ENCODE measurements around the gene MEIS2.

MEIS2 gene

DNA sequence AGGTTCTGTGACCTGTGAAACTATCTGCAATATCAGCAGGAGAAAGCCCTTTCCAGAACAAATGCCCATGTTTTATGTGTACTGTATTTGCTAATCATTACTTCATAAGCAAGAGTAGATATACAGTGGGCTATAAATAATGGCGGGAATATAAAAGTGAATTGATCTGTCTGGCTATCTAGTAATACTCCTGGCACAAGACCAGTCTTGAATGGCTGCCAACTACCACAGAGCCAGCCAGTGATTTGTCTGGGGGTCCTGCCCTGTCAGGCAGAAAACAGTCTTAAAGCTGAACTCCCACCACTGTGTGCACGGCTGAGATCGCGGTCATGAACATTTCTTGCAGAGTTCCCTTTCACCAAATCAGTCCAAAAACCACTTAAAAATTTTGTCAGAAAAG lies 176.3 kb downstream of the MEIS2 start:
- no peak overlapping the region for H2AFZ ChIP-seq (ENCODE audit: low read depth, low read length)
- DNase-seq (no peak), ATAC-seq (ENCODE audit: insufficient read depth, low read depth) (no peak)
- H3K4me1 ChIP-seq (ENCODE audit: insufficient read depth, low read length) = no peaks in the 10 kb centered on the region
- TF ChIP-seq EZH2 (IDR thresholded peaks at IDR 0.05; ENCODE audit: borderline replicate concordance, low read depth, low read length, severe bottlenecking) (no peak), CTCF (IDR thresholded peaks at IDR 0.05; ENCODE audit: borderline replicate concordance, extremely low read depth, low read length, poor library complexity, severe bottlenecking) (no peak)
- H3K36me3 ChIP-seq (ENCODE audit: insufficient read depth, low read length) = no peaks in the 10 kb centered on the region
- H3K9ac ChIP-seq (ENCODE audit: low read depth, low read length) = no peak overlapping the region
- no peak overlapping the region for H3K4me3 ChIP-seq (ENCODE audit: low read depth in 1 of 2, low read length in 2 of 2)
- H4K20me1 ChIP-seq (ENCODE audit: insufficient read depth, low read length) = no peaks in the 10 kb centered on the region
- no peaks in the 10 kb centered on the region for H3K9me3 ChIP-seq (ENCODE audit: insufficient read depth, low read length, severe bottlenecking)
- no peak overlapping the region for H3K4me2 ChIP-seq (ENCODE audit: insufficient read depth, low read length)
- H3K79me2 ChIP-seq (ENCODE audit: insufficient read depth, low read length) = no peaks in the 10 kb centered on the region
- H3K27me3 ChIP-seq (ENCODE audit: insufficient read depth, low read length, poor library complexity) = no peaks in the 10 kb centered on the region
- H3K27ac ChIP-seq (ENCODE audit: low read length) = no peak overlapping the region

GRCh38 chr15:36921484-36922091 lies 178.8 kb downstream of the MEIS2 start:
- H3K27ac ChIP-seq (ENCODE audit: low read length) = no peak overlapping the region
- no peak overlapping the region for H3K4me3 ChIP-seq (ENCODE audit: low read depth in 1 of 2, low read length in 2 of 2)
- H2AFZ ChIP-seq (ENCODE audit: low read depth, low read length) = no peak overlapping the region
- TF ChIP-seq CTCF (IDR thresholded peaks at IDR 0.05; ENCODE audit: borderline replicate concordance, extremely low read depth, low read length, poor library complexity, severe bottlenecking) = no peak
- no peak for TF ChIP-seq EZH2 (IDR thresholded peaks at IDR 0.05; ENCODE audit: borderline replicate concordance, low read depth, low read length, severe bottlenecking)
- no peak overlapping the region for H3K4me2 ChIP-seq (ENCODE audit: insufficient read depth, low read length)
- no peaks in the 10 kb centered on the region for H3K79me2 ChIP-seq (ENCODE audit: insufficient read depth, low read length)
- H3K4me1 ChIP-seq (ENCODE audit: insufficient read depth, low read length) = no peaks in the 10 kb centered on the region
- no peak overlapping the region for H3K9ac ChIP-seq (ENCODE audit: low read depth, low read length)
- H3K36me3 ChIP-seq (ENCODE audit: insufficient read depth, low read length) = no peaks in the 10 kb centered on the region
- no peaks in the 10 kb centered on the region for H3K27me3 ChIP-seq (ENCODE audit: insufficient read depth, low read length, poor library complexity)
- no peaks in the 10 kb centered on the region for H4K20me1 ChIP-seq (ENCODE audit: insufficient read depth, low read length)
- no peaks in the 10 kb centered on the region for H3K9me3 ChIP-seq (ENCODE audit: insufficient read depth, low read length, severe bottlenecking)
- DNase-seq (no peak), ATAC-seq (ENCODE audit: insufficient read depth, low read depth) (no peak)

DNA sequence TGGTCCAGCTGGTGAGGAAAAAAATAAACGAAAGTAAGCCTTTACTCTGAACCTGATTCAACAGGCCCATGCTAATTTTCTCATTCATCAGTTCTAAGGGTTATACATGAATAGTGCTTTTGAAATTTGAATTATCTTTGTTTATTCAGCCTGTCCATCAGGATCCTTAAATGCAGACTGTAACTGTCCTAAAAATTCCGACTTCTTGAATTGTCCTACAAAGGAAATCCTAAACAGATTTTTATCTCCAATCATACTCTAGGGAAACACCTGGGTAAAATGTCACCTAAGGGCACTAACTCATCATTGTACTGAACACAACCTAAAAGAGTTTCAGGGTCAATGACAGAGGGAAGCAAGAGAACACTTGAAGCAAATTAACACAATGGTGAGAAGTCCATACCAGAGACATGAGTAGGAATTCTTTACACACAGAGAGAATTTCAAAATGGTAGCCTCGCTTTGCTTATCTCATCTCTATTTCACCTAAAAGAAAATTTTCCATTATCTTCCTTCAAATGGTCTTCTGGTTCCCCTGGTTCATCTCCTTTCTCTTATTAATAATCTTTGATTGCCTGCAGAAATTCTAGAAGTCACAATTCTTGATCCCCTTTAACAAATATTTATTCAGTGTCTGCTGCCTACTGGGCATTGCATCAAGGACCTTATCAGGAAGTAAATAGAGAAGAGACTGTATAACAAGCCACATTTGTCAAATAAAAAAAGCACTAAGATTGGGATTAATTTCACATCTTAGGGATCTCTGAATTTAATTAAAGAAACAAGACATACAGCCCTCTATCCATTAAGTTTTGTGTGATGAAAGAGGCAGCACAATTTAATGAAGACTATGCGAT lies 182.7 kb downstream of the MEIS2 start:
- ATAC-seq (ENCODE audit: insufficient read depth, low read depth) (no peak), DNase-seq (no peak)
- no peak overlapping the region for H2AFZ ChIP-seq (ENCODE audit: low read depth, low read length)
- TF ChIP-seq CTCF (IDR thresholded peaks at IDR 0.05; ENCODE audit: borderline replicate concordance, extremely low read depth, low read length, poor library complexity, severe bottlenecking) (no peak), EZH2 (IDR thresholded peaks at IDR 0.05; ENCODE audit: borderline replicate concordance, low read depth, low read length, severe bottlenecking) (no peak)
- no peaks in the 10 kb centered on the region for H3K27me3 ChIP-seq (ENCODE audit: insufficient read depth, low read length, poor library complexity)
- no peak overlapping the region for H3K4me3 ChIP-seq (ENCODE audit: low read depth in 1 of 2, low read length in 2 of 2)
- H3K79me2 ChIP-seq (ENCODE audit: insufficient read depth, low read length) = no peaks in the 10 kb centered on the region
- H3K4me1 ChIP-seq (ENCODE audit: insufficient read depth, low read length) = no peaks in the 10 kb centered on the region
- no peak overlapping the region for H3K27ac ChIP-seq (ENCODE audit: low read length)
- no peaks in the 10 kb centered on the region for H3K36me3 ChIP-seq (ENCODE audit: insufficient read depth, low read length)
- H3K9ac ChIP-seq (ENCODE audit: low read depth, low read length) = no peak overlapping the region
- no peaks in the 10 kb centered on the region for H3K9me3 ChIP-seq (ENCODE audit: insufficient read depth, low read length, severe bottlenecking)
- no peaks in the 10 kb centered on the region for H4K20me1 ChIP-seq (ENCODE audit: insufficient read depth, low read length)
- H3K4me2 ChIP-seq (ENCODE audit: insufficient read depth, low read length) = no peak overlapping the region

Measured in DND-41 (cell line).